ENCODE data around the gene NEU4. TPM values are rescaled to one million over a fixed set of nuclear protein-coding genes. Genes with fewer than 3 reads are reported as not detected.

NEU4 gene
- total and polyA plus RNA-seq, 2 of the 4 experiments (the other 2 are of a cell fraction): not detected

- no peak for TF ChIP-seq RAD21 (IDR thresholded peaks at IDR 0.05; ENCODE audit: low read length)
These were observed 652 bp downstream of the NEU4 start (continued) for GRCh38 chr2:241809383-241810306.

GRCh38 chr2:241810307-241811200, 1.6 kb downstream of the NEU4 start:
- H2BK15ac ChIP-seq (ENCODE audit: low read depth, low read length): no peak overlapping the region
- no peak overlapping the region for H2AFZ ChIP-seq (replicated peaks; ENCODE audit: low read length, poor library complexity)
- no TSS peak for BruUV-seq (replicated peaks)
- no peak overlapping the region for H2AK5ac ChIP-seq (ENCODE audit: low read depth, low read length)
- no peaks in the 10 kb centered on the region for H3K9me3 ChIP-seq (ENCODE audit: control insufficient read depth, insufficient read depth, low read length)
- TF ChIP-seq RAD21 (IDR thresholded peaks at IDR 0.05; ENCODE audit: low read length) (no peak), BHLHE40 (IDR thresholded peaks at IDR 0.05; ENCODE audit: low read depth, low read length) (no peak), SMC3 (IDR thresholded peaks at IDR 0.05; ENCODE audit: low read depth, low read length) (no peak), NFE2L2 (IDR thresholded peaks at IDR 0.05; ENCODE audit: low read depth, low read length) (no peak), RCOR1 (IDR thresholded peaks at IDR 0.05; ENCODE audit: insufficient replicate concordance, low read length) (no peak), MAZ (IDR thresholded peaks at IDR 0.05; ENCODE audit: borderline replicate concordance, low read depth, low read length) (no peak), CEBPB (IDR thresholded peaks at IDR 0.05; ENCODE audit: low read depth, low read length) (no peak), ELK1 (IDR thresholded peaks at IDR 0.05; ENCODE audit: borderline replicate concordance, low read depth, low read length) (no peak), USF2 (IDR thresholded peaks at IDR 0.05; ENCODE audit: low read depth, low read length) (no peak), MXI1 (IDR thresholded peaks at IDR 0.05; ENCODE audit: borderline replicate concordance, low read depth, low read length) (no peak), MAFK (IDR thresholded peaks at IDR 0.05; ENCODE audit: low read depth, low read length) (no peak)
- no peak overlapping the region for H2BK5ac ChIP-seq (ENCODE audit: low read depth, low read length, poor library complexity, severe bottlenecking)
- H2AK9ac ChIP-seq (replicated peaks; ENCODE audit: low read depth, low read length, poor library complexity): no peak overlapping the region
- H2BK20ac ChIP-seq (ENCODE audit: low read depth, low read length): no peak overlapping the region
- H4K91ac ChIP-seq (ENCODE audit: insufficient read depth, low read depth, low read length): no peak overlapping the region
- no peak overlapping the region for H4K8ac ChIP-seq (ENCODE audit: low read depth in 2 of 2, low read length in 2 of 2)
- H3K18ac ChIP-seq (ENCODE audit: low read depth, low read length): no peak overlapping the region
- no peaks in the 10 kb centered on the region for H3K36me3 ChIP-seq (ENCODE audit: control insufficient read depth, insufficient read depth, low read length)
- no peak for ATAC-seq (ENCODE audit: low read depth)
- no peak overlapping the region for H3K23ac ChIP-seq (ENCODE audit: low read depth, low read length)
- ChIA-PET CTCF (no interaction called here), POLR2A (ENCODE audit: unreplicated experiment) (no interaction called here)
- H3K27ac ChIP-seq (ENCODE audit: insufficient read depth, low read length): no peak overlapping the region
- intact Hi-C loops (cut with micrococcal nuclease) (no loop called here), in situ Hi-C loops (cut with MboI; ENCODE audit: low sequenced_read_pairs) (no loop called here), dilution Hi-C loops (cut with HindIII; ENCODE audit: low sequenced_read_pairs, unreplicated experiment) (no loop called here)
- no peak overlapping the region for H3K4me2 ChIP-seq (ENCODE audit: low read depth, low read length)
- no peak for DNase-seq
- no peaks in the 10 kb centered on the region for H3K79me1 ChIP-seq (ENCODE audit: low read depth in 1 of 2, low read length in 2 of 2)
- peaks cover 16% of the 10 kb centered on the region for H3K27me3 ChIP-seq (ENCODE audit: control insufficient read depth, insufficient read depth, low read length)
- H3K9ac ChIP-seq (ENCODE audit: low read depth, low read length): no peak overlapping the region
- no peaks in the 10 kb centered on the region for H3K4me1 ChIP-seq (ENCODE audit: control insufficient read depth, insufficient read depth, low read length)
- H3K56ac ChIP-seq (ENCODE audit: extremely low read depth, insufficient read depth, low read length): no peak overlapping the region
- H2BK120ac ChIP-seq (ENCODE audit: low read depth, low read length): no peak overlapping the region
- H3K9me1 ChIP-seq (ENCODE audit: insufficient read depth, low read length): no peaks in the 10 kb centered on the region
- no peak overlapping the region for H3K4ac ChIP-seq (ENCODE audit: low read depth, low read length)
- H4K5ac ChIP-seq (ENCODE audit: low read depth, low read length): no peak overlapping the region
- no peak overlapping the region for H3K14ac ChIP-seq (replicated peaks; ENCODE audit: low read depth, low read length)
- no peaks in the 10 kb centered on the region; the same call in 1 of the 2 replicates for H4K20me1 ChIP-seq (ENCODE audit: insufficient read depth, low read length)
- no peak overlapping the region for H3K4me3 ChIP-seq (ENCODE audit: insufficient read depth, low read depth, low read length)
- WGBS, 2 experiments (ENCODE audit: extremely low coverage in 2 of 2, insufficient read length in 1 of 2): 81% methylated on average over 6 of the region's 28 CpGs; no CpG with 5 or more reads in 1 of the 2 experiments
